Heart left ventricle (tissue), 16 donors: ENCODE results near the gene HPGD. TPM values are rescaled to one million over a fixed set of nuclear protein-coding genes. Genes with fewer than 3 reads are reported as not detected.
A peak's percentile ranks its signal among the peaks of the same experiment; 100 is the strongest.

Source experiments
- ATAC-seq, 4 donors: fragments of 200-7000 bp; cut with Tn5 transposase; one replicate each; pipeline ENCODE4 v1.9.1; 2020 to 2022; ENCODE audit warnings: moderate library complexity in 4 of 4, mild to moderate bottlenecking in 3 of 4, moderate number of reproducible peaks in 1 of 4
- DNase-seq, 5 donors: peaks; one replicate each; pipeline ENCODE4 v3.0.0-alpha.2; 2020
- H3K27ac ChIP-seq, 12 donors: fragments of 200-600 bp; sonication (generic) in 4 of 12; one replicate each; pipeline versions ENCODE4 v1.5.0 to v1.8.0; 2016 to 2022; ENCODE audit warnings: mild to moderate bottlenecking in 2 of 12
- H3K27me3 ChIP-seq, 9 donors: fragments of 200-600 bp; sonication (generic) in 2 of 9; one replicate each; pipeline versions ENCODE4 v1.5.1 to v1.8.0; 2016 to 2022; ENCODE audit warnings: mild to moderate bottlenecking in 3 of 9
- H3K36me3 ChIP-seq, 9 donors: fragments of 200-600 bp; sonication (generic) in 2 of 9; one replicate each; pipeline versions ENCODE4 v1.5.0 to v1.8.0; 2018 to 2022; ENCODE audit warnings: mild to moderate bottlenecking in 2 of 9
- H3K4me1 ChIP-seq, 12 donors: fragments of 200-600 bp; sonication (generic) in 4 of 12; one replicate each; pipeline versions ENCODE4 v1.5.0 to v1.8.0; 2016 to 2022; ENCODE audit warnings: mild to moderate bottlenecking in 3 of 12
- H3K4me3 ChIP-seq, 12 donors: fragments of 200-600 bp; sonication (generic) in 4 of 12; one replicate each; pipeline versions ENCODE4 v1.5.0 to v1.8.0; 2017 to 2022; ENCODE audit warnings: mild to moderate bottlenecking in 9 of 12, moderate library complexity in 4 of 12
- H3K9me3 ChIP-seq, 12 donors: fragments of 200-600 bp; sonication (generic) in 4 of 12; one replicate each; pipeline versions ENCODE4 v1.5.0 to v1.8.0; 2016 to 2022; ENCODE audit warnings: mild to moderate bottlenecking in 1 of 12
- CTCF ChIP-seq, 12 donors: fragments of 200-600 bp; sonication (generic) in 4 of 12; IDR thresholded peaks; one replicate each; pipeline versions ENCODE4 v1.5.0 to v1.8.0; 2018 to 2022; ENCODE audit warnings: antibody characterized with exemption in 12 of 12, mild to moderate bottlenecking in 5 of 12
- POLR2A ChIP-seq, 2 donors: fragments of 450-650 bp; IDR thresholded peaks; one replicate each; pipeline ENCODE4 v1.6.1; 2017; ENCODE audit warnings: antibody characterized with exemption in 2 of 2, mild to moderate bottlenecking in 2 of 2, moderate library complexity in 2 of 2
- WGBS, 4 donors: extraction: QIAGEN DNeasy Blood & Tissue Kit in 2 of 4; methylation state at CpG; one replicate each; pipeline versions ENCODE4 v1.1.5 to v1.1.7; 2013 to 2018; 5-methylcytosine and 5-hydroxymethylcytosine counted together
- intact Hi-C, 10 donors: fragments of 100-400 bp; cut with DNase I; formaldehyde crosslinking; loops; one replicate each; pipeline versions ENCODE4 v1.11.1 to v1.14.2; 2022
- polyA plus RNA-seq, 2 donors: library from polyadenylated mRNA; stranded (reverse); fragments of 200-250 nt; gene quantifications; one replicate each; pipeline ENCODE4 v1.2.3, GENCODE V29; 2013
- total RNA-seq, 9 donors: library from RNA; depleted of rRNA in 2 of 9; stranded (reverse); fragments of >200 nt in 2 of 9; fragmentation: NEBNext Ultra II Directional in 3 of 9; extraction: Animal tissue kit (Norgen Biotek cat#: 25700) in 3 of 9; gene quantifications; one replicate each; pipeline versions ENCODE4 v1.1.0 to v1.2.4, GENCODE V29; 2016 to 2023
- donor health status: ischemic (EF 13 %, LVEDD 7.1; RV severe dilation, severe dysfunction).
- donor health status: healthy with polysubstance abuse.
- donor health status: DM: no; HTN: yes; CAD: no.
- donor health status: DM: no; HTN: no; CAD: no.
- donor health status: ischemic (EF 25% LVEDD 6.9; RV normal size, moderate dysfunction).
- donor health status: ischemic (EF 25% LVEDD 5.7; RV mildly dilated, moderate dysfunction).
- donor health status: healthy.
- donor health status: DM: yes; HTN: yes; CAD: no.
- donor health status: ischemic (EF 35%, LVEDD 5.7; RV mildly dilated, moderate dysfunction).
- donor health status: nonischemic (EF 11% LVEDD 7.7; RV severe dilation, severe dysfunction).
- donor health status: DM: yes; HTN: yes; CAD: no.
- donor health status: PGD.
- donor health status: ischemic (EF 29% LVEDD 5.4; RV normal size, mild dysfunction).
- donor health status: nonischemic (EF 23%, LVEDD 6.1; RV moderate dilation, normal function).

The HPGD gene
- total and polyA plus RNA-seq, 11 donors, result 0.29 to 4.7 (median 0.91) TPM

DNA sequence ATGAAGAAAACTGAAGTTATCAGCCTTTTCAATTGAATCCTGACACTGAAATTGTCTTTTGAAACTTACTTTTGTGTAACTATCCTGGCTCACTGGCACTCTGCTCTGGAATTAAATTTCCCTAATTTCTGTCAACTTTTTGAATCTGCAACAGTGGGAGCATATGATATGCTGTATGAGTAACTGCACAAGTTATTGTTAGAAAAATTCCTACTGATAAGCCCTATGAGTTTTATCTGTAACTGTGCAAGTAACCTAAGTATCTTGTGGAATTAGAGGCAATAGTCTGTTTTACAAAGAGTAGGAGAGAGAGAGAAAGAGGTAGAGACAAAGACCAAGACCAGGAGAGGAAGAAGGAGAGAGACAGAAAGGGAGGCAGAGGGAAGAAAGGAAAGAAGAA, 9.2 kb upstream of the HPGD start:
- H3K4me3 ChIP-seq, result no peak overlapping the region
- ATAC-seq (no peak), DNase-seq (no peak)
- H3K36me3 ChIP-seq, result no peaks in the 10 kb centered on the region
- no peaks in the 10 kb centered on the region for H3K4me1 ChIP-seq
- H3K9me3 ChIP-seq, result no peaks in the 10 kb centered on the region
- TF ChIP-seq POLR2A (IDR thresholded peaks at IDR 0.05) (no peak), CTCF (IDR thresholded peaks at IDR 0.05) (no peak)
- intact Hi-C loops, result no loop called here
- no peaks in the 10 kb centered on the region for H3K27me3 ChIP-seq
- H3K27ac ChIP-seq, result no peak overlapping the region

DNA sequence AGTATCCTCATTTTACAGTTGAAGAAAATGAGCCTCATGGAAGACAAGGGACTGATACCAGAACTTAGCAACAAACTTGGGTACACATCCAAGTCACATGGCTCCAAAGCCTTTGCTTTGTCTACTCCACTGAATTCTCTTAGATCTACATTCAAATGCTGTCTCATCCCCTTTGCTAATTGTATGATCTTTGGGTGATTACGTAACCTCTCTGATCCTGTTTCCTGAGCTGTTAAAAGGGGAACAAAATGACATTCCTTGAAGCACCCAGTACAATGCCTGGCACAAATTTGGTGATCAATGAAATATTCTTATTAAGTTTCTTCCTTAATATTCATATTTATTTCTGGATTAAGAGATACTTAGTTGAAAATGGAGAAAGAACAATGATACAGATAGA, 5.9 kb upstream of the HPGD start:
- no peak for TF ChIP-seq POLR2A (IDR thresholded peaks at IDR 0.05)
- TF ChIP-seq CTCF (IDR thresholded peaks at IDR 0.05), result no peak
- peaks cover 0 to 3% (median 0%) of the 10 kb centered on the region in 12 donors for H3K4me1 ChIP-seq
- H3K27ac ChIP-seq, result no peak overlapping the region
- H3K9me3 ChIP-seq, result no peaks in the 10 kb centered on the region
- DNase-seq (no peak), ATAC-seq (no peak)
- H3K27me3 ChIP-seq, result peaks cover 0 to 21% (median 0%) of the 10 kb centered on the region in 9 donors
- intact Hi-C loops, result no loop called here
- H3K4me3 ChIP-seq, result no peak overlapping the region
- no peaks in the 10 kb centered on the region for H3K36me3 ChIP-seq
- 77 to 80% (median 78%) methylated on average over 1 of the region's 1 CpG for WGBS, 4 donors

DNA sequence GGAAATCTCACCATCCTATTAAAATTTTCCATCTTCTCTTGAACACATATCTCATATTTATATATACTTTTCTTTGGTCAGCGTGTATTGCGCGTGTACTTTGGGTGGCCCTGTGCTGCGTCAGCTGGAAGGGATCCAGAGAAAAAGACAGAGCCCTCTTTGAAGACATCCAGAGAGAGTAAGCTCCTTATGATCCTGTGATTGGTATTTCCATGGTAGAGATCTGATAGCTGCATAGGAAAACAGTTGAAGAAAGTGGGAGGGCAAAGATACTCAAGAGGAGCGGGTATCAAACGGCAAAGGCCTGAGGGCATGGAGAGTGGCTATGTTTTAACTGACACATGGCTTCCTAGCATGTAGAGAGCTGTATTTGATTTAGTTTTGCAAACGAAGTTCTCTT, 4.4 kb upstream of the HPGD start:
- Histone ChIP-seq H3K36me3 (no peaks in the 10 kb centered on the region), H3K4me3 (no peak overlapping the region), H3K27me3 (peaks cover 0 to 27% (median 0%) of the 10 kb centered on the region in 9 donors), H3K27ac (no peak overlapping the region), H3K9me3 (no peaks in the 10 kb centered on the region), H3K4me1 (peaks cover 0 to 17% (median 4%) of the 10 kb centered on the region in 12 donors)
- TF ChIP-seq POLR2A (IDR thresholded peaks at IDR 0.05), result no peak
- no peak for TF ChIP-seq CTCF (IDR thresholded peaks at IDR 0.05)
- 75 to 86% (median 80%) methylated on average over 7 of the region's 7 CpGs for WGBS, 4 donors
- no peak for ATAC-seq
- DNase-seq, result no peak
- intact Hi-C loops, result no loop called here

- DNase-seq (peak in 1 of 5 donors; percentile 23), ATAC-seq (no peak)
- Histone ChIP-seq H3K4me3 (no peak overlapping the region), H3K4me1 (peaks cover 0 to 31% (median 7%) of the 10 kb centered on the region in 12 donors), H3K27ac (no peak overlapping the region), H3K36me3 (no peaks in the 10 kb centered on the region), H3K27me3 (peaks cover 0 to 29% (median 0%) of the 10 kb centered on the region in 9 donors), H3K9me3 (no peaks in the 10 kb centered on the region)
- intact Hi-C loops, result no loop called here
- WGBS, 4 donors, result 48 to 65% (median 54%) methylated on average over 4 of the region's 4 CpGs
- TF ChIP-seq CTCF (IDR thresholded peaks at IDR 0.05) (no peak), POLR2A (IDR thresholded peaks at IDR 0.05) (no peak)
These were observed 2.0 kb upstream of the HPGD start for GRCh38 chr4:174524242-174524641.
